Measurements from ENCODE around the gene IL23R.

DNA sequence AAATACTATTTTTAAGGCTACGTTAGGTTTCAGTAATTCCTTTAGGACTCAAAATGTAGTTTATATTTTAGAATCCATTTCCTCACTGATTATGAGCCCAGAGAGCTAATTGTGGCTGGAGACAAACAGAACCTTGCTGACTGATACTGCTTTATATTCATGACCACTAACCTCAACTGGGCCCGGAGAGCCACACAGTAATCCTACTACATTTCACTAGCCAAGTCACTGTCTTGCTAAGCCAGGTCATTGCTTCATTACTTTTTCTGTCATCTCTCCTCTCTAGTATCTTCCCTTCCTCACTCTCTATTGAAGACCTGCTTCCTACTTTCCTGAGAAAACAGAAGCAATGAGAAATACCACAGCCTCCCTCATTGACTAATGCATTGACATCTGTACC is 24.7 kb downstream of the IL23R start:
- TF ChIP-seq, protein P1, sequence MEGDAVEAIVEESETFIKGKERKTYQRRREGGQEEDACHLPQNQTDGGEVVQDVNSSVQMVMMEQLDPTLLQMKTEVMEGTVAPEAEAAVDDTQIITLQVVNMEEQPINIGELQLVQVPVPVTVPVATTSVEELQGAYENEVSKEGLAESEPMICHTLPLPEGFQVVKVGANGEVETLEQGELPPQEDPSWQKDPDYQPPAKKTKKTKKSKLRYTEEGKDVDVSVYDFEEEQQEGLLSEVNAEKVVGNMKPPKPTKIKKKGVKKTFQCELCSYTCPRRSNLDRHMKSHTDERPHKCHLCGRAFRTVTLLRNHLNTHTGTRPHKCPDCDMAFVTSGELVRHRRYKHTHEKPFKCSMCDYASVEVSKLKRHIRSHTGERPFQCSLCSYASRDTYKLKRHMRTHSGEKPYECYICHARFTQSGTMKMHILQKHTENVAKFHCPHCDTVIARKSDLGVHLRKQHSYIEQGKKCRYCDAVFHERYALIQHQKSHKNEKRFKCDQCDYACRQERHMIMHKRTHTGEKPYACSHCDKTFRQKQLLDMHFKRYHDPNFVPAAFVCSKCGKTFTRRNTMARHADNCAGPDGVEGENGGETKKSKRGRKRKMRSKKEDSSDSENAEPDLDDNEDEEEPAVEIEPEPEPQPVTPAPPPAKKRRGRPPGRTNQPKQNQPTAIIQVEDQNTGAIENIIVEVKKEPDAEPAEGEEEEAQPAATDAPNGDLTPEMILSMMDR (IDR thresholded peaks at IDR 0.05): no peak
- no peak for TF ChIP-seq POLR2A (IDR thresholded peaks at IDR 0.05)
- TF ChIP-seq POLR2AphosphoS5 (IDR thresholded peaks at IDR 0.05): no peak
